Measurements from ENCODE around the gene MCM5. TPM values are rescaled to one million over a fixed set of nuclear protein-coding genes. Genes with fewer than 3 reads are reported as not detected.
"Not testable (repeated sequence)": the region's sequence is repeated elsewhere in the genome, so short reads cannot be mapped to it uniquely, and the experiment has no call there.

The MCM5 gene
- polyA plus RNA-seq, 1 donor: 26.2 TPM

DNA sequence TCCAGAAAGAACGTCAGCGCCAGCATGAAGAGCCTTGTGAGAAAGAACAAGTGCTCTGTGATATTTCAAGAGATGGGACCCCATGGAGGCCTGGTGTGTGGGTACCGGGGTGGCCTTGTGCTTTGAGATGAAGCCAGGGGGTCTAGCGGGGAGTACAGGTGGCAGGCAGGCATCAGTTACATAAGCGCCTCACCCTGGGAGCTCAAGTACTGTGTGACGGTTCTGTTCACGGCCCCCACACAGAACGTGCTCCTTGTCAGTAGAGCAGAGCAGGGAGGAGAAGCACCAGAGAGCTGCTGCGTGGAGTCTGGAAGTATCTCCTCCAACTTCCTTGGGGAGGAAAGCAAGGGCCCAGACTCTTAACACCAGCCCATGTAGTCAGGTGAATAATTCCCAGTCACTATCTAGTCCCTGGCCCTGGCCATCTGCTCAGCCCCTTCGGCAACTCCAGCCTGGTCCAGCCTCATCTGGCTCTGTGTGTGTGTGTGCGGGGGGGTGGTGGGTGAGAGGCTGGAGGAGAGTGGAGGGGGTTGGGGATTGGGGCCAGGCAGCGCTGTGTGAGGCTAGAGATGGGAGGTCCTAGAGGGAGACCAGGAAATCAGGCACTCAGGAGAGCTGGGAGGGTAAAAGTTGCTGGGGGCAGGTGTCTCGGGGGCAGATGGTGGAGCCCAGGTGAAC is 32.4 kb downstream of the MCM5 start:
- no peak for DNase-seq (ENCODE audit: low read depth)

GRCh38 chr22:35434061-35434710 is 34.2 kb downstream of the MCM5 start:
- DNase-seq (ENCODE audit: low read depth): no peak

GRCh38 chr22:35435201-35435740 is 35.3 kb downstream of the MCM5 start:
- DNase-seq (ENCODE audit: low read depth): no peak

DNA sequence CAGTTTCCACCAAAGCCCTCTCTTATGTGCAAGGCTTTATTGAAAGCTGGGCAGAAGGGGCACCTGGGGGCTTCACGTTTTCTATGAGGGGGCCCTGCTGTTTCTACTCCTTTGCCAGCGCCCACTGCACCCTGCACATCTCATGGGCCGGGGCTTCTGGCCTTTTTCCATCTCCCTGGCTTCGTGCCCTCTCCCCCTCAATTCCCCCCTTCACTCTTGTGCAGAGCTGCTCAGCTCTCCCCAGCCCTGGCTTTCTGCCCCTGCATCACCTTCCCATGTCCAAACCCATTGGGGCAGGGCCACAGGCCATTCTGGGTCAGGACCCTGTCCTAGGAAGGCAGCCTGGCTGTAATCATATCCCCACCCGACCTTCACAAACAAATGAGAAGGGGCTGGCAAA is 36.5 kb downstream of the MCM5 start:
- no peak for DNase-seq (ENCODE audit: low read depth)

DNA sequence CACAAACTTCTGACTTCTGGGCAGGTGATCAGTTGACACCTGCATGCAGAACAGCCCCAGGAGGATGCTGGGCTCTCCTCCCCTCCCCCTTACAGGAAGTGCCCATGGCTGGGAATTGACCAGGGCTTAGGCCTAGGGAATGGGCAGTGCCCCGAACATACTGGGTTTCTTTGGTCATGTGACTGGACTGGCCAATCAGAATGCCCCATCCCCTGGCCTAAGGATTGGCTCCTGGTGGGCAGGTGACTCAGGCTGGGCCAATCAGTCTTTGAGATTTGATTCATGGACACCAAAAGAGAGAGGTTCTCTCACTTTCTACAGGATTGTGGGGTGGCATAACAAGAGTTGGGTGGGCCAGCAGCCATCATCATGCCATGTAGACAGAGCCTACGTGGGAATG is 37.1 kb downstream of the MCM5 start:
- no peak for DNase-seq (ENCODE audit: low read depth)

DNA sequence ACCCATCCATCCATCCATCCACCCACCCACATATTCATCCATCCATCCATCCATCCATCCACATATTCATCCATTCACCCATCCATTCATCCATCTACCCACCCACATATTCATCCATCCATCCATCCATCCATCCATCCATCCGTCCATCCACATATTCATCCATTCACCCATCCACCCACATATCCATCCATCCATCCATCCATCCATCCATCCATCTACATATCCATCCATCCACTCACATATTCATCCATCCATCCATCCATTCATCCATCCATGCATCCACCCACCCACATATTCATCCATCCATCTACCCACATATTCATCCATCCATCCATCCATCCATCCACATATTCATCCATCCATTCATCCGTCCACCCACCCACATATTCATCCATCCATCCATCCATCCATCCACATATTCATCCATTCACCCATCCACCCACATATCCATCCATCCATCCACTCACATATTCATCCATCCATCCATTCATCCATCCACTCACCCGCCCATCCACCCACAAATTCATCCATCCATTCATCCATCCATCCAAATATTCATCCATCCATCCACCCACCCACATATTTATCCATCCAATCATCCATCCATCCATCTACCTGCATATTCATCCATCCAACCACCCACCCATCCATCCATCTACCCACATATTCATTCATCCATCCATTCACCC is 38.9 kb downstream of the MCM5 start:
- not testable (repeated sequence) for DNase-seq (ENCODE audit: low read depth)

DNA sequence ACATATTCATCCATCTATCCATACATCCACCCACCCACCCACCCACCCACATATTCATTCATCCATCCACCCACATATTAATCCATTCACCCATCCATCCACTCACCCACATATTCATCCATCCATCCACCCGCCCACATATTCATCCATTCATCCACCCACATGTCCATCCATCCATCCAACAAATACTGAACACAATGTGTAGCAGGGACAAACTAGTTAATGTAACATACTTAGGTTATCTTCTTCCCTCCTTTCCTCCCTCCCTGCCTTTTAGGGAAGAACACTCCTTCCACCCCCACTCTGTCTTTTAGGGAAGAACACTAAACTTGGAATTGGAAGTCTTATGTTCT is 39.4 kb downstream of the MCM5 start:
- DNase-seq (ENCODE audit: low read depth): no peak

DNA sequence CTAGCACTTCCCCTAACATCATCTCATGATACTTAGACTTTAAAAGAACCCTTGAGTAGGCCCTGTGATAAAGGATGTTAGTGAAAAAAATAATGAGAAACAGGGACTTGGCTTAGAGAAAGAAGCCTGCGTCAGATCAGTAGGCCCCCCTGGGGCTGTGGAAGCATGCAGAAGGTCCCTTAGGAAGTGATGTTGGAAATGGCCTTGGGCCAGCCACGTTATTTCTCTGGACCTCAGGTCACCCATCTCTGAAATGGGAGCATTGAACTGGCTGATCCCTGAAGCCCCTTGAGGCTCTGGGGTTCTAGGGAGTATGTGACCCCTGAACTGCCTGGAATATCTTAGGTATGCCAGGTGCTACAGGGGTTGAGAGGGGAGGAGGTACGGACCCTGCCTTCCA is 40.2 kb downstream of the MCM5 start:
- DNase-seq (ENCODE audit: low read depth): no peak

- DNase-seq (ENCODE audit: low read depth): no peak
These were observed 41.7 kb downstream of the MCM5 start for GRCh38 chr22:35441489-35442100.

GRCh38 chr22:35442471-35442870 is 42.5 kb downstream of the MCM5 start:
- no peak for DNase-seq (ENCODE audit: low read depth)

DNA sequence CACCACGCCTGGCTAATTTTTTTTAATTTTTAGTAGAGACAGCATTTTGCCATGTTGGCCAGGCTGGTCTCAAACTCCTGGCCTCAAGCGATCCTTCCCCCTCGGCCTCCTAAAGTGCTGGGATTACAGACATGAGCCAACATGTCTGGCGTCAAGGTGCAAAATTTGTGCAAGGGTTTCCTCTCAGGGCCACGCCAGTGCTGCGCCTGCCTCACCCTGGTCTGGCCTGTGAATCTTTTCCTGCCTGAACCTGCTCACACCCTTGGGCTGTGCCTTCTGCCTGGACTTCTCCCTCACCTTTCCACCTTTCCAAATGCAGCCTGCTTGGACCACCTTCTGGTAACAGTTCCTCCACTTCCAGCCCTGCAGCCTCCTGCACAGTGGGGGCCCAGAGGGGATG is 43.4 kb downstream of the MCM5 start:
- DNase-seq (ENCODE audit: low read depth): no peak

- no peak for DNase-seq (ENCODE audit: low read depth)
These were observed 44.1 kb downstream of the MCM5 start for GRCh38 chr22:35443790-35444684.

GRCh38 chr22:35444685-35445399 is 44.9 kb downstream of the MCM5 start:
- no peak for DNase-seq (ENCODE audit: low read depth)

DNA sequence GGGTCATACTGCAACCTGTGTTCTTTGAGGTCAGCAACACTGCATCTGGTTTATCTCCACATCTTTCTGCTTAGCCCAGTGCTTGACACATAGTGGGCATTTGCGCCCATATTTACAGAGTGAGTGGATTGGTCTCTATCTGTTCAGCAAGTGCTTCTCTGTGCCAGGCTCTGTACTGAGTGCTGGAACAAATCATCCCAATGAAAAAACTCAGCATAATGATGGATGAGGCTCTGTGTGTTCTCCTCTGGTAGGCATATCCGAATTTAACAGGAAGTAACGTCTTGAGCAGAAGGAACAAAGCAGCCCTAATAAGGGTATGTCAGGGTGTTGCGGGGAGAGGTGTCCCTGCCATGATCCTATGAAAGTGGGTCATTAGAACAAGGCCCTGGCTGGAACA is 46.0 kb downstream of the MCM5 start:
- DNase-seq (ENCODE audit: low read depth): no peak

DNA sequence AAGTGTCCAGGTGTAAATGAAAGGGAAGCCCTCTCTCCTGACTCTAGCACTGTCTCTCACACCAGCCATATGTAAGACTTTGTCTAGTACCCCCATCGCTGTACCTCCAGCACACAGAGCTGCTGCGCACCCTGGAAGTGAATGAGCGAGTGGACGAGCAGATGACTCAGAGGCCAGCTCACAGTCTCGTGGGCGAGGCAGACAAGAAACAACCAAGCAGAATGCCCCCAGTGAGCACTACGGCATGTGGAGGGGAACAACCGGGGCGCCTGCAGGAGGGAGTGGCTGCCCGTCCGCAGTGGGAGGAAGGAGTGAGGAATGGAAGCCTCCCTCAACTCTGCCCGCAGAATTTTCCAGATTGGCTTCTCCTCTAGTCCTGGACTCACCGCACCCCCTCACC is 46.4 kb downstream of the MCM5 start:
- DNase-seq (ENCODE audit: low read depth): no peak

- no peak for DNase-seq (ENCODE audit: low read depth)
These were observed 48.6 kb downstream of the MCM5 start for GRCh38 chr22:35448523-35448922.

- DNase-seq (ENCODE audit: low read depth): no peak
These were observed 50.1 kb downstream of the MCM5 start for GRCh38 chr22:35449829-35450689.

DNA sequence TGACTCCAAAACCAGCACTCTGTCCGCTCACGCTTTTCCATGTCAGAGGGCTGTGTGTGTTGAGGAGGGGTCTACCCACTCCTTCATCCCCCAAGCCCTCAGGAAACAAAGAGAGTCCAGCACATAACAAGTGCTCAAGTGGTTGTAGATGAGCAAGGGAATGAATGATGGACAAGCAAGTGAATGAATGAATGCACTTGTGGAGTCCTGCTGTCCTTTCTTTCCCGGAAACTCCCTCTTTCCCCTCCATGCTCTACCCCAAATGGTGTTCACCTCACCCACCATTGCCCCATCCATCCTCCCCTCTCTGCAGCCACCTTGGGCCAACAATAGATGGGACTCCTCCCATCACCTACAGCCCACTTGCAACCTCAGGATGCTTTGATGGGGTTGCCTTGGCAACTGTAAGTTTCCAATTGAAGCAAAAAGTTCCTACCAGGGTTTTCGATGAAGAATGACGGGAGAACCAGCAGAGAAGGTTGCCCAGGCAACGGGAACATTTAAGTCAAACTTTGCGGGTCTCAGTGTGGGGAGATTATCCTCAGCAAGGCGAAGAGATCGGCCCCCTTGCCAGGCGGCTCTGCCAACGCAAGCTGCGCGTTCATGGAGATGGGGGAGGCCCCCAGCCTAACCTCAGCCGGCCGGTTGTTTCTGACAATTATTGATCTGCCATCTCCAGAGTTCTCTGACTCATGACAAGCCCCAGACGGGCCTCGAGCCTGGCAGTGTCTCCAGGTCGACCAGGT is 51.1 kb downstream of the MCM5 start:
- no peak for DNase-seq (ENCODE audit: low read depth)

DNA sequence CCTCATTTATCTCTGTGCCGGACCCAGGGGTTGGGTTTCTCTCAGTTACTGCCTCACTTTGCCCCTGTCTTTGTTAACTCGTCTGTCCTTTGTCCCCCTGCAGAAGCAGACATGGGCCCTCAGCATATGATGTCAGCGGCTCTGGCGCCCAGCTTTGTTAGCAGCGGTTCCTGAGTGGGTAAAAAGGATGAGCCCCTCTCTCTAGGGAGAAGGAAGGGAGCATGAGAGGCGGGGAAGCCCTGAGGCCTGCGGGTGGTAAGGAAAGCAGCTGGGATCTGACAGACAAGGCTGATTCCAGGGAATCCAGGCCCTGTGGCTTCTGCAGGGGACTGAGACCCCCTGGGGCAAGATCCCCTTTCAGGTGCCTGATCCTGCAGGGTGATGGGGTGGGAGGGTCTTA is 51.7 kb downstream of the MCM5 start:
- no peak for DNase-seq (ENCODE audit: low read depth)
